Measurements from ENCODE around the gene CCDC102B. TPM values are rescaled to one million over a fixed set of nuclear protein-coding genes. Genes with fewer than 3 reads are reported as not detected.

Gene CCDC102B
- total RNA-seq = 4.8 and 5.8 TPM in 2 replicates

GRCh38 chr18:68797871-68798270 lies at the start of gene CCDC102B:
Gene CCDC102B, plus strand, starts transcription at chr18:68798080. Its CDS starts 38,684 bp downstream, at chr18:68836764.

Other genes starting within 250 kb of the CCDC102B start
- gene TMX3, start 83.0 kb upstream of the CCDC102B start, total RNA-seq = 33.4 and 47.8 TPM in 2 replicates